HFF-Myc (cell line): ENCODE results near the gene DIAPH3.

ENCODE experiments used
- DNase-seq: peaks from one replicate; pipeline ENCODE4 v3.0.0-alpha.2; 2011; ENCODE audit warnings: low read depth; ENCODE audit errors: extremely low read depth
- H3K4me3 ChIP-seq: replicated peaks from 2 replicates; pipeline ENCODE4 v1.5.1; 2011; ENCODE audit warnings: low read depth, mild to moderate bottlenecking, control low read depth, low read length
- CTCF ChIP-seq: IDR thresholded peaks from 2 replicates; pipeline ENCODE4 v1.5.1; 2012; ENCODE audit warnings: mild to moderate bottlenecking, low read depth, low read length, control low read depth; ENCODE audit errors: missing control alignments

The DIAPH3 gene

GRCh38 chr13:59780058-59780457, 383.7 kb downstream of the DIAPH3 start:
- no peak overlapping the region for H3K4me3 ChIP-seq
- DNase-seq = no peak
- no peak for TF ChIP-seq CTCF

- no peak for TF ChIP-seq CTCF
- H3K4me3 ChIP-seq = no peak overlapping the region
- DNase-seq = no peak
These were observed 386.6 kb downstream of the DIAPH3 start for GRCh38 chr13:59776924-59777690.

- TF ChIP-seq CTCF = no peak
- DNase-seq = no peak
- no peak overlapping the region for H3K4me3 ChIP-seq
These were observed 389.2 kb downstream of the DIAPH3 start for GRCh38 chr13:59774491-59774971.

GRCh38 chr13:59771272-59771671, 392.5 kb downstream of the DIAPH3 start:
- H3K4me3 ChIP-seq = no peak overlapping the region
- peak; percentile 57 for TF ChIP-seq CTCF
- no peak for DNase-seq

GRCh38 chr13:59770451-59770850, 393.3 kb downstream of the DIAPH3 start:
- H3K4me3 ChIP-seq = no peak overlapping the region
- DNase-seq = no peak
- no peak for TF ChIP-seq CTCF

- no peak for DNase-seq
- H3K4me3 ChIP-seq = no peak overlapping the region
- no peak for TF ChIP-seq CTCF
These were observed 397.5 kb downstream of the DIAPH3 start for GRCh38 chr13:59766236-59766635.
